ENCODE results near the gene IL11.

DNA sequence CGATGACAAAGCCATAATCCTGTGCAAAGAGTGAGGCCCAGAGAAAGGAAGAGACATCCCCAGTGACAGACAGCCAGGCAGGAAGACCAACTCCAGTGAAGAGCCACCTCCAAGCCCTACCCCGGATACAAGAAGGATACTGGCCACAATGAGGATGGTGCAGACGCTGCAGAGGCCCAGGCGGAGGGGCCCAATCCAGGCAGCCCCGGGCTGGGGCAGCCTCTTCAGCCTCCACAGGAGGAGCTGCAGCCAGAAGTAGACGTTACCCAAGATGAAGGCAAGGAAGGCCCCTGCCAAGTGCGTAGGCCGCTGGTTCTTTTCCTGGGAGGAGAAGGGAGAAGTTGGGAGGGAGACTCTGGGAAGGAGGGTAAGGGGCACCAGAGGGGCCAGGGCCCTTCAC lies 53.6 kb downstream of the IL11 start:
- TF ChIP-seq, protein P1, sequence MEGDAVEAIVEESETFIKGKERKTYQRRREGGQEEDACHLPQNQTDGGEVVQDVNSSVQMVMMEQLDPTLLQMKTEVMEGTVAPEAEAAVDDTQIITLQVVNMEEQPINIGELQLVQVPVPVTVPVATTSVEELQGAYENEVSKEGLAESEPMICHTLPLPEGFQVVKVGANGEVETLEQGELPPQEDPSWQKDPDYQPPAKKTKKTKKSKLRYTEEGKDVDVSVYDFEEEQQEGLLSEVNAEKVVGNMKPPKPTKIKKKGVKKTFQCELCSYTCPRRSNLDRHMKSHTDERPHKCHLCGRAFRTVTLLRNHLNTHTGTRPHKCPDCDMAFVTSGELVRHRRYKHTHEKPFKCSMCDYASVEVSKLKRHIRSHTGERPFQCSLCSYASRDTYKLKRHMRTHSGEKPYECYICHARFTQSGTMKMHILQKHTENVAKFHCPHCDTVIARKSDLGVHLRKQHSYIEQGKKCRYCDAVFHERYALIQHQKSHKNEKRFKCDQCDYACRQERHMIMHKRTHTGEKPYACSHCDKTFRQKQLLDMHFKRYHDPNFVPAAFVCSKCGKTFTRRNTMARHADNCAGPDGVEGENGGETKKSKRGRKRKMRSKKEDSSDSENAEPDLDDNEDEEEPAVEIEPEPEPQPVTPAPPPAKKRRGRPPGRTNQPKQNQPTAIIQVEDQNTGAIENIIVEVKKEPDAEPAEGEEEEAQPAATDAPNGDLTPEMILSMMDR (IDR thresholded peaks at IDR 0.05): no peak
- TF ChIP-seq POLR2A (IDR thresholded peaks at IDR 0.05): no peak
- no peak for TF ChIP-seq EP300 (IDR thresholded peaks at IDR 0.05)

All from tibial nerve (tissue), 4 donors.